HepG2 (cell line): ENCODE measurements around the gene SESN3. TPM values are rescaled to one million over a fixed set of nuclear protein-coding genes. Genes with fewer than 3 reads are reported as not detected.

ENCODE experiments used
- IRX3 ChIP-seq: sonication (generic); formaldehyde crosslinking; IDR thresholded peaks from 2 replicates; pipeline ENCODE4 v1.8.1; 2023; ENCODE audit warnings: mild to moderate bottlenecking, low read depth, missing genetic modification reagents, borderline replicate concordance
- MED1 ChIP-seq: sonication (generic); formaldehyde crosslinking; IDR thresholded peaks from 2 replicates; pipeline ENCODE4 v1.4.0; 2020; ENCODE audit warnings: missing genetic modification reagents
- SRF ChIP-seq: IDR thresholded peaks from 2 replicates; pipeline ENCODE4 v1.6.1; 2011; ENCODE audit warnings: mild to moderate bottlenecking, low read depth, low read length, moderate library complexity
- TOE1 ChIP-seq: sonication (generic); formaldehyde crosslinking; IDR thresholded peaks from 2 replicates; pipeline ENCODE4 v1.4.0; 2020; ENCODE audit warnings: mild to moderate bottlenecking, missing genetic modification reagents
- ZFP36L1 ChIP-seq: sonication (generic); formaldehyde crosslinking; IDR thresholded peaks from 2 replicates; pipeline ENCODE4 v1.8.0; 2022; ENCODE audit warnings: mild to moderate bottlenecking, missing genetic modification reagents, moderate library complexity
- ZMAT3 ChIP-seq: sonication (generic); formaldehyde crosslinking; conservative IDR thresholded peaks from 2 replicates; pipeline ENCODE4 v1.7.0; 2021; ENCODE audit warnings: missing genetic modification reagents
- ZNF451 ChIP-seq: sonication (generic); formaldehyde crosslinking; IDR thresholded peaks from 2 replicates; pipeline ENCODE4 v1.5.0; 2020; ENCODE audit warnings: mild to moderate bottlenecking, missing genetic modification reagents
- ZNF891 ChIP-seq: sonication (generic); formaldehyde crosslinking; IDR thresholded peaks from 2 replicates; pipeline ENCODE4 v1.5.0; 2020; ENCODE audit warnings: mild to moderate bottlenecking, missing genetic modification reagents
- polyA plus RNA-seq, 8 experiments: library from polyadenylated mRNA; depleted of rRNA in 3 of 8; stranded (reverse) in 7 of 8; unstranded in 1 of 8; fragments of >200 nt; fragmentation: Illumina TruSeq in 4 of 8; extraction: Trizol in 4 of 8; gene quantifications; 2 replicates each; pipeline versions ENCODE4 v1.2.1 to v1.2.3, GENCODE V29; 2011 to 2016; ENCODE audit warnings: low read depth in 4 of 8, missing spikeins in 1 of 8, mixed read lengths in 1 of 8; ENCODE audit not compliant: insufficient read depth in 1 of 8
- total RNA-seq, 5 experiments: library from RNA; depleted of rRNA; stranded (reverse); fragments of >200 nt; fragmentation: Illumina TruSeq; extraction: Trizol; gene quantifications; 2 replicates each; pipeline ENCODE4 v1.2.3, GENCODE V29; 2016; ENCODE audit warnings: low read depth in 1 of 5
- TF ChIP-seq, protein P1 (sequence below), 2 experiments: fragments of 450-650 bp in 1 of 2; sonication (generic) in 1 of 2; formaldehyde crosslinking in 1 of 2; IDR thresholded peaks; 2 replicates each; pipeline versions ENCODE4 v1.6.1 to v1.8.0; 2016 to 2022; ENCODE audit warnings: antibody characterized with exemption in 1 of 2, mild to moderate bottlenecking in 1 of 2, missing genetic modification reagents in 1 of 2
- TF ChIP-seq, protein P2 (sequence below): sonication (generic); formaldehyde crosslinking; IDR thresholded peaks from 2 replicates; pipeline ENCODE4 v1.4.0; 2020; ENCODE audit warnings: missing genetic modification reagents, borderline replicate concordance

The SESN3 gene
- total and polyA plus RNA-seq, 2 of the 13 experiments (the other 11 are each of a cell fraction or from before 2014, with no cell fraction given) = 0.53 to 0.86 TPM

DNA sequence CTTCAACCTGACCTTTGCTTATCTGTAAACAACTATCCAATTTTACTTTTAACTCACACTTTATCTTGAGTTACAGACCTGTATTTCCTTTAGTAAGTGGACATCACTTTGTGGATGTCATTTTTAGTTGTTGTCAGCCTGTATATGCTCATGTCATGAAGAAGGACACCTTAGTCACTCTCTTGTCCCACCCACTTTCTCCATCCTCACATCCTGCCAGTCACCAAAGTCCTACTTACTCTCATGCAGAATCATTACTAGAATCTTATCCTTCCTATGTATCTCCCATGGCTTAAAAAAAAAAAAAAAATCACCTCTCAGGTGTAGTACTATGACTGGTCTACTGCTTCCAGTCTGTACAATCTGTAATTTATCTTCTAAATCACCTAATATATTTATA, 43.3 kb downstream of the SESN3 start (continued):
- TF ChIP-seq, protein P1, sequence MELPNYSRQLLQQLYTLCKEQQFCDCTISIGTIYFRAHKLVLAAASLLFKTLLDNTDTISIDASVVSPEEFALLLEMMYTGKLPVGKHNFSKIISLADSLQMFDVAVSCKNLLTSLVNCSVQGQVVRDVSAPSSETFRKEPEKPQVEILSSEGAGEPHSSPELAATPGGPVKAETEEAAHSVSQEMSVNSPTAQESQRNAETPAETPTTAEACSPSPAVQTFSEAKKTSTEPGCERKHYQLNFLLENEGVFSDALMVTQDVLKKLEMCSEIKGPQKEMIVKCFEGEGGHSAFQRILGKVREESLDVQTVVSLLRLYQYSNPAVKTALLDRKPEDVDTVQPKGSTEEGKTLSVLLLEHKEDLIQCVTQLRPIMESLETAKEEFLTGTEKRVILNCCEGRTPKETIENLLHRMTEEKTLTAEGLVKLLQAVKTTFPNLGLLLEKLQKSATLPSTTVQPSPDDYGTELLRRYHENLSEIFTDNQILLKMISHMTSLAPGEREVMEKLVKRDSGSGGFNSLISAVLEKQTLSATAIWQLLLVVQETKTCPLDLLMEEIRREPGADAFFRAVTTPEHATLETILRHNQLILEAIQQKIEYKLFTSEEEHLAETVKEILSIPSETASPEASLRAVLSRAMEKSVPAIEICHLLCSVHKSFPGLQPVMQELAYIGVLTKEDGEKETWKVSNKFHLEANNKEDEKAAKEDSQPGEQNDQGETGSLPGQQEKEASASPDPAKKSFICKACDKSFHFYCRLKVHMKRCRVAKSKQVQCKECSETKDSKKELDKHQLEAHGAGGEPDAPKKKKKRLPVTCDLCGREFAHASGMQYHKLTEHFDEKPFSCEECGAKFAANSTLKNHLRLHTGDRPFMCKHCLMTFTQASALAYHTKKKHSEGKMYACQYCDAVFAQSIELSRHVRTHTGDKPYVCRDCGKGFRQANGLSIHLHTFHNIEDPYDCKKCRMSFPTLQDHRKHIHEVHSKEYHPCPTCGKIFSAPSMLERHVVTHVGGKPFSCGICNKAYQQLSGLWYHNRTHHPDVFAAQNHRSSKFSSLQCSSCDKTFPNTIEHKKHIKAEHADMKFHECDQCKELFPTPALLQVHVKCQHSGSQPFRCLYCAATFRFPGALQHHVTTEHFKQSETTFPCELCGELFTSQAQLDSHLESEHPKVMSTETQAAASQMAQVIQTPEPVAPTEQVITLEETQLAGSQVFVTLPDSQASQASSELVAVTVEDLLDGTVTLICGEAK (IDR thresholded peaks at IDR 0.05) = no peak
- TF ChIP-seq, protein P1 (CRISPR knock-in tag; IDR thresholded peaks at IDR 0.05) = no peak
- TF ChIP-seq, protein P2, sequence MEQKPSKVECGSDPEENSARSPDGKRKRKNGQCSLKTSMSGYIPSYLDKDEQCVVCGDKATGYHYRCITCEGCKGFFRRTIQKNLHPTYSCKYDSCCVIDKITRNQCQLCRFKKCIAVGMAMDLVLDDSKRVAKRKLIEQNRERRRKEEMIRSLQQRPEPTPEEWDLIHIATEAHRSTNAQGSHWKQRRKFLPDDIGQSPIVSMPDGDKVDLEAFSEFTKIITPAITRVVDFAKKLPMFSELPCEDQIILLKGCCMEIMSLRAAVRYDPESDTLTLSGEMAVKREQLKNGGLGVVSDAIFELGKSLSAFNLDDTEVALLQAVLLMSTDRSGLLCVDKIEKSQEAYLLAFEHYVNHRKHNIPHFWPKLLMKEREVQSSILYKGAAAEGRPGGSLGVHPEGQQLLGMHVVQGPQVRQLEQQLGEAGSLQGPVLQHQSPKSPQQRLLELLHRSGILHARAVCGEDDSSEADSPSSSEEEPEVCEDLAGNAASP (CRISPR knock-in tag) = no peak
- TF ChIP-seq MED1 (CRISPR knock-in tag) (no peak), IRX3 (CRISPR knock-in tag) (no peak), ZNF891 (CRISPR knock-in tag) (no peak), ZNF451 (no peak), TOE1 (CRISPR knock-in tag) (no peak), ZFP36L1 (no peak), ZMAT3 (CRISPR knock-in tag) (no peak), SRF (no peak)
